Measurements from ENCODE around the gene ECE2. TPM values are rescaled to one million over a fixed set of nuclear protein-coding genes. Genes with fewer than 3 reads are reported as not detected.
"Not testable (repeated sequence)": the region's sequence is repeated elsewhere in the genome, so short reads cannot be mapped to it uniquely, and the experiment has no call there.

Gene ECE2
- total RNA-seq, 1 experiment from 2014 or later, result not detected

- Mint-ChIP-seq H3K36me3 (ENCODE audit: insufficient read depth, unreplicated experiment) (peaks cover 33% of the 10 kb centered on the region), H3K9me3 (ENCODE audit: unreplicated experiment) (no peaks in the 10 kb centered on the region), H3K4me1 (ENCODE audit: insufficient read depth, unreplicated experiment) (peaks cover 38% of the 10 kb centered on the region), H3K4me3 (ENCODE audit: unreplicated experiment) (no peak overlapping the region), H3K27me3 (ENCODE audit: insufficient read depth, unreplicated experiment) (no peaks in the 10 kb centered on the region), H3K27ac (ENCODE audit: low read depth, unreplicated experiment) (no peak overlapping the region)
- ChIA-PET POLR2A (interaction anchor here (1.1 to 2.0 kb wide), 5 partner anchors 11 to 34 kb away, joined by 3 to 8 read pairs (median 3); no protein-coding TSS in a partner anchor), CTCF (interaction anchor here (2.0 kb wide), 1 partner anchor 17 kb away, joined by 8 read pairs; no protein-coding TSS in a partner anchor)
- no TSS peak for BruUV-seq (replicated peaks)
- intact Hi-C loops (cut with micrococcal nuclease), result no loop called here
- no peak for TF ChIP-seq CTCF (IDR thresholded peaks at IDR 0.05; ENCODE audit: unreplicated experiment)
- DNase-seq (ENCODE audit: unreplicated experiment), result no peak
Measured at GRCh38 chr3:184337981-184338380, 62.2 kb downstream of the ECE2 start.

- DNase-seq (ENCODE audit: unreplicated experiment), result no peak
- H3K4me1 Mint-ChIP-seq (ENCODE audit: insufficient read depth, unreplicated experiment), result peaks cover 33% of the 10 kb centered on the region
Measured at GRCh38 chr3:184338511-184338945, 62.7 kb downstream of the ECE2 start.

GRCh38 chr3:184339001-184339400 is 63.2 kb downstream of the ECE2 start:
- no peaks in the 10 kb centered on the region for H3K27me3 Mint-ChIP-seq (ENCODE audit: insufficient read depth, unreplicated experiment)
- peaks cover 28% of the 10 kb centered on the region for H3K4me1 Mint-ChIP-seq (ENCODE audit: insufficient read depth, unreplicated experiment)
- H3K4me3 Mint-ChIP-seq (ENCODE audit: unreplicated experiment), result no peak overlapping the region
- no peak for DNase-seq (ENCODE audit: unreplicated experiment)
- H3K36me3 Mint-ChIP-seq (ENCODE audit: insufficient read depth, unreplicated experiment), result peaks cover 29% of the 10 kb centered on the region
- CTCF ChIA-PET, result interaction anchor here (1.2 to 2.0 kb wide), 2 partner anchors 16 to 33 kb away, joined by 3 to 8 read pairs; no protein-coding TSS in a partner anchor
- no TSS peak for BruUV-seq (replicated peaks)
- TF ChIP-seq CTCF (IDR thresholded peaks at IDR 0.05; ENCODE audit: unreplicated experiment), result no peak
- H3K27ac Mint-ChIP-seq (ENCODE audit: low read depth, unreplicated experiment), result no peak overlapping the region
- POLR2A ChIA-PET, result interaction anchor here (0.6 kb wide), 1 partner anchor 23 kb away, joined by 3 read pairs; no protein-coding TSS in a partner anchor
- no peaks in the 10 kb centered on the region for H3K9me3 Mint-ChIP-seq (ENCODE audit: unreplicated experiment)
- intact Hi-C loops (cut with micrococcal nuclease), result no loop called here

More at GRCh38 chr3:184338511-184338945, 62.7 kb downstream of the ECE2 start:
- ChIA-PET CTCF (interaction anchor here (1.2 to 2.0 kb wide), 2 partner anchors 16 to 33 kb away, joined by 3 to 8 read pairs; no protein-coding TSS in a partner anchor), POLR2A (interaction anchor here (0.6 to 2.0 kb wide), 2 partner anchors 22 to 24 kb away, joined by 3 to 4 read pairs; no protein-coding TSS in a partner anchor)
- H3K36me3 Mint-ChIP-seq (ENCODE audit: insufficient read depth, unreplicated experiment), result peaks cover 29% of the 10 kb centered on the region
- intact Hi-C loops (cut with micrococcal nuclease), result no loop called here
- H3K9me3 Mint-ChIP-seq (ENCODE audit: unreplicated experiment), result no peaks in the 10 kb centered on the region
- H3K27ac Mint-ChIP-seq (ENCODE audit: low read depth, unreplicated experiment), result no peak overlapping the region
- H3K4me3 Mint-ChIP-seq (ENCODE audit: unreplicated experiment), result no peak overlapping the region
- no peak for TF ChIP-seq CTCF (IDR thresholded peaks at IDR 0.05; ENCODE audit: unreplicated experiment)
- H3K27me3 Mint-ChIP-seq (ENCODE audit: insufficient read depth, unreplicated experiment), result no peaks in the 10 kb centered on the region
- BruUV-seq (replicated peaks), result no TSS peak

- ChIA-PET POLR2A (interaction anchor here (0.6 kb wide), 1 partner anchor 918 kb away, joined by 3 read pairs; no protein-coding TSS in a partner anchor), CTCF (interaction anchor here (1.2 to 2.0 kb wide), 2 partner anchors 15 to 34 kb away, joined by 3 to 8 read pairs; no protein-coding TSS in a partner anchor)
- H3K27ac Mint-ChIP-seq (ENCODE audit: low read depth, unreplicated experiment); H3K4me3 Mint-ChIP-seq (ENCODE audit: unreplicated experiment); BruUV-seq (replicated peaks); intact Hi-C loops (cut with micrococcal nuclease); DNase-seq (ENCODE audit: unreplicated experiment); H3K27me3 Mint-ChIP-seq (ENCODE audit: insufficient read depth, unreplicated experiment); H3K9me3 Mint-ChIP-seq (ENCODE audit: unreplicated experiment): not testable (repeated sequence)
- Mint-ChIP-seq H3K4me1 (ENCODE audit: insufficient read depth, unreplicated experiment) (peaks cover 24% of the 10 kb centered on the region), H3K36me3 (ENCODE audit: insufficient read depth, unreplicated experiment) (peaks cover 26% of the 10 kb centered on the region)
Measured at GRCh38 chr3:184339451-184340135, 63.8 kb downstream of the ECE2 start.
